Upper lobe of right lung (tissue), 1 donor: ENCODE results near the gene RPL37A. TPM values are rescaled to one million over a fixed set of nuclear protein-coding genes. Genes with fewer than 3 reads are reported as not detected.

Experiments used
- ATAC-seq: fragments of 200-7000 bp; cut with Tn5 transposase; one replicate; pipeline ENCODE4 v1.9.1; 2020; ENCODE audit warnings: mild to moderate bottlenecking, moderate library complexity
- DNase-seq: peaks from one replicate; pipeline ENCODE4 v3.0.0-alpha.2; 2020
- H3K27ac ChIP-seq: fragments of 200-600 bp; one replicate; pipeline ENCODE4 v1.8.0; 2022
- H3K27me3 ChIP-seq: fragments of 200-600 bp; one replicate; pipeline ENCODE4 v1.8.0; 2022; ENCODE audit warnings: mild to moderate bottlenecking
- H3K36me3 ChIP-seq: fragments of 200-600 bp; one replicate; pipeline ENCODE4 v1.8.0; 2022
- H3K4me1 ChIP-seq: fragments of 200-600 bp; one replicate; pipeline ENCODE4 v1.8.0; 2022
- H3K4me3 ChIP-seq: fragments of 200-600 bp; one replicate; pipeline ENCODE4 v1.8.0; 2022; ENCODE audit warnings: mild to moderate bottlenecking
- H3K9me3 ChIP-seq: fragments of 200-600 bp; one replicate; pipeline ENCODE4 v1.8.0; 2022
- intact Hi-C: fragments of 100-400 bp; cut with DNase I; formaldehyde crosslinking; loops from one replicate; pipeline ENCODE4 v1.11.0; 2022
- total RNA-seq: library from RNA; stranded (reverse); fragmentation: NEBNext Ultra II Directional; extraction: Animal tissue kit (Norgen Biotek cat#: 25700); gene quantifications from one replicate; pipeline ENCODE4 v1.2.1, GENCODE V29; 2021
- TF ChIP-seq, protein P1 (sequence below): fragments of 200-600 bp; IDR thresholded peaks from one replicate; pipeline ENCODE4 v1.8.0; 2022; ENCODE audit warnings: antibody characterized with exemption
- donor health status: DM: no; HTN: yes; CAD: no; lungs with severe emphysema.

RPL37A gene
- total RNA-seq, 1 donor from 2014 or later = 1,932 TPM

DNA sequence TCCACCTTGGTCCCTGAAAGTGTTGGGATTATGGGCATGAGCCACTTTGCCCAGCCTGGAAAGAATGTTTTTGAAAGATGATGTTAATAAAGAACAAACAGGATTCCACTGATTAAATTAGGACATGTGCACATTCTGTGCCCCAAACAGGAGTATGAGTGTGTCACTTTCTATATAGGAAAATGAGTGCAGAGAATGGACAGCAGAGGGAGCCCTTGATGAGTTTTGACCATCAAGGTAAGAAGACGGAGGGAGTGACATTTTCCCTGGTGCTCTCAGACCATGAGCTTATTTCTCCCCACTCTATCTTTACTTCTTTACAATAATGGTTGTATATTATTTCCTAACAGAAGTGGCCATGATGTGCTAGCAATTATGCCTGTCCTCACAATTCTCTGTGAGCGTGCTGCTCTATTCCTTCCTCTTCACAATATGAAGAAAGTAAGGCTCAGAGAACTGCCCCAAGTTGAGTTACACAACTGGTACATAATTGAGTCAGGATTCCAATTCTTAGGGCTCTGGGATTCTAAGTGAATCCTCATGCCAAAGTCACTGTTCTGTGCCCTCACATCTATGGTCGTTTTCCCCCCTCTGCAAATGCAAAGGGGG is 20.6 kb downstream of the RPL37A start:
- peak; percentile 86 for ATAC-seq
- TF ChIP-seq, protein P1, sequence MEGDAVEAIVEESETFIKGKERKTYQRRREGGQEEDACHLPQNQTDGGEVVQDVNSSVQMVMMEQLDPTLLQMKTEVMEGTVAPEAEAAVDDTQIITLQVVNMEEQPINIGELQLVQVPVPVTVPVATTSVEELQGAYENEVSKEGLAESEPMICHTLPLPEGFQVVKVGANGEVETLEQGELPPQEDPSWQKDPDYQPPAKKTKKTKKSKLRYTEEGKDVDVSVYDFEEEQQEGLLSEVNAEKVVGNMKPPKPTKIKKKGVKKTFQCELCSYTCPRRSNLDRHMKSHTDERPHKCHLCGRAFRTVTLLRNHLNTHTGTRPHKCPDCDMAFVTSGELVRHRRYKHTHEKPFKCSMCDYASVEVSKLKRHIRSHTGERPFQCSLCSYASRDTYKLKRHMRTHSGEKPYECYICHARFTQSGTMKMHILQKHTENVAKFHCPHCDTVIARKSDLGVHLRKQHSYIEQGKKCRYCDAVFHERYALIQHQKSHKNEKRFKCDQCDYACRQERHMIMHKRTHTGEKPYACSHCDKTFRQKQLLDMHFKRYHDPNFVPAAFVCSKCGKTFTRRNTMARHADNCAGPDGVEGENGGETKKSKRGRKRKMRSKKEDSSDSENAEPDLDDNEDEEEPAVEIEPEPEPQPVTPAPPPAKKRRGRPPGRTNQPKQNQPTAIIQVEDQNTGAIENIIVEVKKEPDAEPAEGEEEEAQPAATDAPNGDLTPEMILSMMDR = peak; percentile 85
- Histone ChIP-seq H3K36me3 (no peaks in the 10 kb centered on the region), H3K27ac (no peak overlapping the region), H3K9me3 (no peaks in the 10 kb centered on the region), H3K27me3 (no peaks in the 10 kb centered on the region), H3K4me1 (no peaks in the 10 kb centered on the region), H3K4me3 (no peak overlapping the region)
- intact Hi-C loops = loop anchor here (5.0 kb wide), 1 partner anchor 148 kb away; no protein-coding TSS in a partner anchor
- DNase-seq = no peak

DNA sequence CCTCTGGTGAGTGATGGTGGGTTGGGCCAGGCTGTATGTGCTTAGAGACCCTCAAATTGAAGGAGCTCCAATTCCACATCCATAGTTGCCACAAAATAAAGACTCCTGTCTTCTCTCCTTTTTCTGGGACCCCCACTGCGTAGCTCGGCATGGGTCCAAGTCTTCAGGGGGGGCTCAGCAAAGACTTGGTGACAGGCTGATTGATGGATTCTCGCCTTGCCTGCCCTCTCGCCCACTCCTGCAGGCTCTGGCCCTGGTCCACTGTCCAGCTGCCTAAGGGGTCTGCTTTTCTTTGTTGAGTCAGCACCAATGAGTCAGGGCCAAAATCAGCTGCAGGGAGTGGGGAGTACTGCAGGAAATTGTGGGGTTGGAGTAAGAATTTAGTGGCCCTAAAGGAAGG is 21.5 kb downstream of the RPL37A start:
- no peaks in the 10 kb centered on the region for H3K36me3 ChIP-seq
- no peaks in the 10 kb centered on the region for H3K9me3 ChIP-seq
- no peak overlapping the region for H3K27ac ChIP-seq
- no peaks in the 10 kb centered on the region for H3K4me1 ChIP-seq
- no peak overlapping the region for H3K4me3 ChIP-seq
- intact Hi-C loops = no loop called here
- ATAC-seq (no peak), DNase-seq (no peak)
- TF ChIP-seq, protein P1 = no peak
- H3K27me3 ChIP-seq = no peaks in the 10 kb centered on the region

DNA sequence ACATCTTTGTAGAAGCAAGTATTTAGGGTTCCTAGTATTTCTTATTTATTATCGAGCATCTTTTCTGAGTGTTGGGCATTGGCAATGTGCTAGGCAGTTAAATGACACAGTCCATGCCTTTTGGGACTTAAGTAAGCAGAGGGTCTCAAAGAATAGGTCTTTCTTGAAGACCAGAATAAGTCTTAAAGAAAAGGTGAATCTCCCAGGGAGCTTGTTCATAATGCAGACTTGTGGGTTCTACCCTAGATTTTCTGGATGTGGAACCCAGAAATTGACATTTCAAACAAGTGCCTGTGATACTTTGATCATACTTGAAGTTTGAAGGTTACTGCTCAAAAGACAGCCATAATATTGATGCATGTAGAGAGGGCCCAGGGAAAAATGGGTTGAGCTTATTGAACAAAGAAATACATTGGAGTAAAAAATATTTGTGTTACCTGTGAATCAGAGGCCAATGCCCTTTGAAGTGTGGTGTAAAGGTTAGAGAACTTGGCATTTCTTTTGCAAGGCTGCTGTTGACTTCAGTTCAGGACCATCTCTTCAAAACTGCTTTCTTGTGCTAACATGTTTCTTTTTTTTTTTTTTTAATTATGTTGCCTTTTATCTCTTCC is 24.4 kb downstream of the RPL37A start:
- TF ChIP-seq, protein P1 = no peak
- no peak overlapping the region for H3K27ac ChIP-seq
- DNase-seq (no peak), ATAC-seq (no peak)
- no peaks in the 10 kb centered on the region for H3K4me1 ChIP-seq
- H3K9me3 ChIP-seq = no peaks in the 10 kb centered on the region
- H3K4me3 ChIP-seq = no peak overlapping the region
- H3K27me3 ChIP-seq = no peaks in the 10 kb centered on the region
- intact Hi-C loops = no loop called here
- H3K36me3 ChIP-seq = no peaks in the 10 kb centered on the region

DNA sequence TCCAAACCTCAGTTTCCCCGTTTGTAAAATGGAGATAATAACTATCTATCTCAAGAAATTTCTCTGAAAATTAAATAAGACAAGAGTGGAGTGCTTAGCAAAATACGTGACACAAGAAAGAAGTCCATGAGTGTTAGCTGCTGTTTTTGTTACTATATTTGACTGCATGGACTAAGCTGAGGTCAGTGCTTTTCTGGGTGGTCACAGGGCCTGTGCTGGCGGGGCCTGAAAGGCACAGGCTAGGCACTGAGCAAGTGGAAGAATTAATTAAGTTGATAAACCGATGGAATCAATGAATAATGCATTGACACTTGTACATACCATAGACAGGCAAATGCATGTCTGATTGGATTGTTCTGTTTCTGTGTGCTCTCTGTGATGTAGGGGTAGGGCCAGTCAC is 27.3 kb downstream of the RPL37A start:
- Histone ChIP-seq H3K4me3 (no peak overlapping the region), H3K36me3 (no peaks in the 10 kb centered on the region), H3K27me3 (no peaks in the 10 kb centered on the region), H3K4me1 (no peaks in the 10 kb centered on the region), H3K27ac (no peak overlapping the region), H3K9me3 (no peaks in the 10 kb centered on the region)
- intact Hi-C loops = no loop called here
- ATAC-seq (no peak), DNase-seq (no peak)
- TF ChIP-seq, protein P1 = no peak

DNA sequence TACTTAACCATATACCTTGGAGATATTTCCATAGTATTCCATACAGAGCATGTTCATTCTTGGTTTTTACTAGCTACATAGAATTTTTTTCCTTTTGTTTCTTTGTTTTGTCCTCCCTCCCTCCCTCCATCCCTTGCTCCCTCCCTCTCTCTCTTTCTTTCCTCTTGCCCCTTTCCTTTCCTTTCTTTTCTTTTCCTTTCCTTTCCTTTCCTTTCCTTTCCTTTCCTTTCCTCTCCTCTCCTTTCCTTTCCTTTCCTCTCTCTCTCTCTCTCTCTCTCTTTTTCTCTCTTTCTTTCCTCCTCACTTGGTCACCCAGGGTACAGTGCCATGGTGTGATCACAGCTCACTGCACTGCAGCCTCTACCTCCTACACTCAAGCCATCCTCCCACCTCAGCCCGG is 28.3 kb downstream of the RPL37A start:
- Histone ChIP-seq H3K4me1 (no peaks in the 10 kb centered on the region), H3K9me3 (no peaks in the 10 kb centered on the region), H3K27ac (no peak overlapping the region), H3K27me3 (no peaks in the 10 kb centered on the region), H3K4me3 (no peak overlapping the region), H3K36me3 (no peaks in the 10 kb centered on the region)
- intact Hi-C loops = no loop called here
- no peak for ATAC-seq
- DNase-seq = no peak
- TF ChIP-seq, protein P1 = no peak
